ENCODE data around the gene MRPL42.

Gene MRPL42

GRCh38 chr12:93500667-93501066 is 33.4 kb downstream of the MRPL42 start:
- no peak for DNase-seq

GRCh38 chr12:93502802-93503623 is 35.7 kb downstream of the MRPL42 start:
- DNase-seq, result no peak

- no peak for DNase-seq
These were observed 39.9 kb downstream of the MRPL42 start for GRCh38 chr12:93507165-93507564.

- DNase-seq, result no peak
These were observed 42.2 kb downstream of the MRPL42 start for GRCh38 chr12:93509506-93509905.

- no peak for DNase-seq
These were observed 47.5 kb downstream of the MRPL42 start for GRCh38 chr12:93514853-93515252.

GRCh38 chr12:93518725-93519124 is 51.4 kb downstream of the MRPL42 start:
- DNase-seq, result no peak

- DNase-seq, result no peak
These were observed 52.5 kb downstream of the MRPL42 start for GRCh38 chr12:93519859-93520258.

- no peak for DNase-seq
These were observed 53.1 kb downstream of the MRPL42 start for GRCh38 chr12:93520454-93520853.

GRCh38 chr12:93521225-93522080 is 54.1 kb downstream of the MRPL42 start:
- DNase-seq, result no peak

GRCh38 chr12:93524386-93525133 is 57.2 kb downstream of the MRPL42 start:
- no peak for DNase-seq

GRCh38 chr12:93526786-93527428 is 59.6 kb downstream of the MRPL42 start:
- no peak for DNase-seq

- DNase-seq, result no peak
These were observed 63.0 kb downstream of the MRPL42 start for GRCh38 chr12:93530358-93530757.

GRCh38 chr12:93533310-93533709 is 66.0 kb downstream of the MRPL42 start:
- no peak for DNase-seq

- no peak for DNase-seq
These were observed 68.9 kb downstream of the MRPL42 start for GRCh38 chr12:93536111-93536765.

GRCh38 chr12:93536766-93537488 is 69.6 kb downstream of the MRPL42 start:
- no peak for DNase-seq

GRCh38 chr12:93537769-93538168 is 70.5 kb downstream of the MRPL42 start:
- no peak for DNase-seq

GRCh38 chr12:93539821-93540220 is 72.5 kb downstream of the MRPL42 start:
- DNase-seq, result no peak

- no peak for DNase-seq
These were observed 73.2 kb downstream of the MRPL42 start for GRCh38 chr12:93540466-93540865.

GRCh38 chr12:93541578-93542225 is 74.4 kb downstream of the MRPL42 start:
- no peak for DNase-seq

GRCh38 chr12:93547778-93548177 is 80.5 kb downstream of the MRPL42 start:
- no peak for DNase-seq

GRCh38 chr12:93549174-93549573 is 81.9 kb downstream of the MRPL42 start:
- no peak for DNase-seq

All from NCI-H1417 treated with DMSO at 0.1 percent for 48 hours (cell line).